ENCODE data around the gene TPI1. TPM values are rescaled to one million over a fixed set of nuclear protein-coding genes. Genes with fewer than 3 reads are reported as not detected.

The TPI1 gene
- total RNA-seq, 1 donor from 2014 or later: 958 TPM

DNA sequence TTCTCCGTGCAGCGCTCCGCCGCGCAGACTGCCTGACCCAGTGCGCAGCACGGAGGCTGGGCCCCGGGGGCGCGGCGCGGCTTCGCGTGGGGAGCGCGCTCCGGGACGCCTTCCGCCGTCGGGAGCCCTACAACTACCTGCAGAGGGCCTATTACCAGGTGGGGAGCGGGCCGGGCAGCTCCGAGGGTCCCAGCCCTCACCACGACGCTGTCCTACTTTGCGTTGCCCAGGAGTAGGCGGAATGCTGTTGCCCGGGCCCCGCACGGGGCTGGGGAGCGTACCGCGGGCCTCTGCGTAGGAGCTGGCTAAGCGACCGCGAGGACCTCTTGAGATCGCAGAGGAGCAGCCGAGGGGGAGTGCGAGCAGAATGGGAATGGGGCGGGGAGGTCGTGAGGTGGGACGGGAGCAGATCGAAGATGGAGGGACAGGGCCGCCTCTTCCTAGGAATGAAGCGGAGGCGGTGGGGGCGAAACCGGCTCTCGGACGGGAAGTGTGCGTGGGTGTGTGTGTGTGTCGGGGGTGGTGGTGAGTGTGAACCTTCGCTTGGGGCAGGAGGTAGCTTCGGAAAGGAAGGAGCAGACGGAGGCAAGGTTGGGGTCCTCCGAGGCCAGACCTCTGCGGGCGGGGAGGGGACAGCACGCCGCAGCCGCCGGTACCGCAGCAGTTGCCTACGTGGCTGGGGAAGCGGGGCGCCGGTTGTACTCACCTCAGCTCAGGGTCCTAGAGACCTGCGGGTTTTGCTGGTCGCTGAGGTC is 38.4 kb upstream of the TPI1 start:
- DNase-seq (ENCODE audit: low read depth in 2 of 2): peak; percentile 58 to 66

DNA sequence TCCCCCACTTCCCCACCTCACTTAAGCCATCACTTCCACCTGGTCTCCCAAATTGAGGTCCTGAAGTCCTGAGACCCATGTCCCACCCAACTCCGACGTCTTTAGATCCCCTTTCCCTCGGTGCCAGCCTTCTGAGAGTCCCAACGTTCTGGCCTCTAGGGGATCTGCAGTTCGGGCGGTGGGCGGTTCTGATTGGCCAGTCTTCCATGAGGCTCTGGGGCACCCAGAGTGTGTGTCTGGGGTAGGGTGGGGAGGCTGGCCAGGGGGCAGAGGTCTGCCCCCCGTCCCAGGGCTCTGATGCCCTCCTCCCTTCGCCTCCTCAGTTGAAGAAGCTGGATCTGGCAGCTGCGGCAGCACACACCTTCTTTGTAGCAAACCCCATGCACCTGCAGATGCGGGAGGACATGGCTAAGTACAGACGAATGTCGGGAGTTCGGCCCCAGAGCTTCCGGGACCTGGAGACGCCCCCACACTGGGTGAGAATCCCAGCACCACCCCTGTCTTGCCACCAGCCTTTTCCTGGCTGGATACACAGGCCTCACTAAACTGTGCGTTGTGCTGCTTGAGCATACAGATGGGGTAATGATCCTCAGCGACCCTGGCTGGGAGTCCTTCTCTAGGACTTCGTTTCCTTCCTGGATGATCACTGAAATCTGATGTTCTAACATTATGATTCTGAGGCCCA is 37.7 kb upstream of the TPI1 start:
- no peak for DNase-seq (ENCODE audit: low read depth in 2 of 2)

DNA sequence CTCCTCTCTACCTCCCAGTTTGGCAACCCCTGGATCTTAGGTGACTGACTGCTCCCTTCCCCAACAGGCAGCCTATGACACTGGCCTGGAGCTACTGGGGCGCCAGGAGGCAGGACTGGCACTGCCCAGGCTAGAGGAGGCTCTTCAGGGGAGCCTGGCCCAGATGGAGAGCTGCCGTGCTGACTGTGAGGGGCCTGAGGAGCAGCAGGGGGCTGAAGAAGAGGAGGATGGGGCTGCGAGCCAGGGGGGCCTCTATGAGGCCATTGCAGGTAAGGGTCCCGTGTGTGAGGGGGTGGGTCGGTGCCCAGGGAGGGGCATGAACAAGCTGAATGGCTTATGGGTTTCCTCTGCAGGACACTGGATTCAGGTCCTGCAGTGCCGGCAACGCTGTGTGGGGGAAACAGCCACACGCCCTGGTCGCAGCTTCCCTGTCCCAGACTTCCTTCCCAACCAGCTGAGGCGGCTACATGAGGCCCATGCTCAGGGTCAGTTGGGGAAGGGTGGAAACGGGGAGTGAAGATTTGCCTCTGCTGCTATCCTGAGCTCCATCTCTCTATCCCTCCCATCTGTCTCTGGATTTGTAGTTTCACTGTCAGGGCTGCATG is 36.9 kb upstream of the TPI1 start:
- DNase-seq (ENCODE audit: low read depth in 2 of 2): no peak

DNA sequence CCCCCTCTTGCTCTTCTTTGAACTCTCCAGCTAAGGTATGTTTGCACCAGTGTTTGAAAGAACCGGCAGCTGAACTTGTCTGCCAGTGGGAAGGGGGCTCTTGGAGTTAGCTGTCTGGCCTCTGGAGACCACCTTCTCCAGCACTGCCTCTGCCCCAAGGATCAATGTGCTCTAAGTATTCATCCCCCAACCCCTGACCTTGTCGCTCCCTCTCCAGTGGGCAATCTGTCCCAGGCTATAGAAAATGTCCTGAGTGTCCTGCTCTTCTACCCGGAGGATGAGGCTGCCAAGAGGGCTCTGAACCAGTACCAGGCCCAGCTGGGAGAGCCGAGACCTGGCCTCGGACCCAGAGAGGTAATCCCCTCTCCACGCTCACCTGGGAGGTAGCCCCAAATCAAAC is 36.3 kb upstream of the TPI1 start:
- DNase-seq (ENCODE audit: low read depth in 2 of 2): no peak

DNA sequence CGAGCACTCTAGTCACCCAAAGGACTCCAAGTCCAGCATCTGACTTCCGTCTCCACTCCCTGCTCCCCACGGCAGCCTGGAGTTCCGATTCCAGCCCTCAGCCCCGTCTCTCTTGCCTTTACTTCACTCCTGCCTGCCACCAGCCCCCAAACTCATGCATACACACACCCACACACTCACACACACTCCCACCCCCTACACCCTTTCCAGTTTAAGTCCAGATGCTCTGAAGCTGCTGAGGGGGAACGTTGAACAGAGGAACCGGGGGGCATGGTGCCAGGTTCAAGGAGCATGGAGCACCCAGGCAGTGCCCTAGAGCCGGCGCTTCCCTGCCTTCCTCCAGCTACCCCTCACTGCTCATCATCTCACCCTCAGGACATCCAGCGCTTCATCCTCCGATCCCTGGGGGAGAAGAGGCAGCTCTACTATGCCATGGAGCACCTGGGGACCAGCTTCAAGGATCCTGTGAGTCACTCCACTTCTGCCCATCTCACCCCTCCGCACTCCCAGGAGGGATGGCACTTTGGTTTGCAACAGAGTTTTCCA is 35.8 kb upstream of the TPI1 start:
- no peak for DNase-seq (ENCODE audit: low read depth in 2 of 2)

DNA sequence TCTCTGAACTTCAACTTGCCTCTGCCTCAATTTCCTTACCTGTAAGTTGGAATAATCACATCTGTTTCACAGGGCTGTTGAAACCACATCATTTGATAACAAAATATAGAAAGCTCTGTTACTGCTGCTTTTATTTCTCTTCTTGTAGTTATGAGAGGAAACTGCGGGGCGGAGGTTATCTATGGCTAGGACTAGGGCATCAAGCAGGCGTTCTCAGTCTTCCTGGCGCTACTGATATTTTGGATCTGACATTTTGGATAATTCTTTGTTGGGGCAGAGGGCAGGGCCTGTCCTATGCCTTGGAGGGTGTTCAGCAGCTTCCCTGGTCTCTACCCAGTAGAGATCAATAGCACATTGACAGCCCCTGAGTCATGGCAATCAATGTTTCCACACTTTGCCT is 35.2 kb upstream of the TPI1 start:
- DNase-seq (ENCODE audit: low read depth in 2 of 2): peak in 1 of 2 donors; percentile 31

DNA sequence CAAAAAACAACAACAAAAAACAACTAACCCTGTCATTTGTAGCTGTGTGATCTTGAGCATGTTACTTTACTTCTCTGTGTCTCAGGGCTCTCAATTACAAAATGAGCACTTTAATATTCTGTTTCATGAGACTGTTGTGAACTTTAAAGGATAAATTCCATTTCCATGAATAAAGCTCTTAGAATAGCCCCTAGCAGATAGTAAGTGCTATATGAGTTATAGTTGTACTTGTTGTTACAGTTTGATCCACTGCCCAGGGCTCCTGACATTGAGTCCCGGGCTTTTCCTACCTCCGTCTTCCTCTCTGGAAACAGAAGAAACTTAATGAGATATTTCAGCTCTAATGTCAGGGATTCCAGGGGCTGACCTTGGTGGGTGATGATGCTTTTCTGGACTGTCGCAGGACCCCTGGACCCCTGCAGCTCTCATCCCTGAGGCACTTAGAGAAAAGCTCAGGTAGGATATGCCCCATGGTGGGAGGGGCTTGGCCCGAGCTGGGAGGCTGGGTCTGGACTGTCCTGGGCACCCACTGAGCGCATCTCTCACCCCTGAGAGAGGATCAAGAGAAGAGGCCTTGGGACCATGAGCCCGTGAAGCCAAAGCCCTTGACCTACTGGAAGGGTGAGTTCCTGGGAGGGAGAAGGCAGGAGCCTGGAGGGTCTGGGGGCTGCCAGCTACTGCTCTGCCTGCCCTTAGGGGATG is 34.0 kb upstream of the TPI1 start:
- no peak for DNase-seq (ENCODE audit: low read depth in 2 of 2)

DNA sequence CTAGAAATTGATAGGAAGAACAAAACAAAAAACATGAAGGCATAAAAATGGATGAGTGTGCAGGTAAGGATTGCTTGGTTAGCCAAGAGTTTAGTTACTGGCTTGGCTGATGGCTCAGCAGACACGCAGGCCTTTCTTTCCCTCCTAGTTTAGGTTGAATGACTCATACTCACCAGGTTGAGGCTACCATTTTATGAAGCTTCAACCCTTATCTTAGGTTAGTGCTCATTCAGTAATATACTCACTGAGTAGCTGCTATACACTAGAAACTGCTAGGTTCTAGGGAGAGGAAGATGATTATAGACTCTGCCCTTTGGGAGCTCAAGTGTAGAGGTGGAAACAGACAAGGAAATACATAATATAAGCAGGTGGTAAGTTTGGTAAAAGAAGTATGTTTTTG is 33.1 kb upstream of the TPI1 start:
- no peak for DNase-seq (ENCODE audit: low read depth in 2 of 2)

DNA sequence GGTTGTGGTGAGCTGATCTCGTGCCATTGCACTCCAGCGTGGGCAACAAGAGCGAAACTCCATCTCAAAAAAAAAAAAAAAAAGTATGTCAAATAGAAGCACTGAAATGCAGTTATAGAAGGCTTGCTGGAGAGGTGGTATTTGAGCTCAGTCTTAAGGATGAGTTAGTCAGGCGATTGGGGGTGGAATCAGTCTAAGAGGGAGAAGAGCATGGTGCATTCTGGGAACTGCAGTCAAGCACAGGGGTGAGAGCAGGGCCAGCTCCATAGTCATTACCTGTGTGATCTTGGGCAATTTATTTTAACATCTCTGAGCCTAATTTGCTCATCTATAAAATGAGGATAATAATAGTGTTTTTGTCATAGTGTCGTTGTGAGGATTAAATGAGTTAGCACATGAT is 32.5 kb upstream of the TPI1 start:
- DNase-seq (ENCODE audit: low read depth in 2 of 2): no peak

DNA sequence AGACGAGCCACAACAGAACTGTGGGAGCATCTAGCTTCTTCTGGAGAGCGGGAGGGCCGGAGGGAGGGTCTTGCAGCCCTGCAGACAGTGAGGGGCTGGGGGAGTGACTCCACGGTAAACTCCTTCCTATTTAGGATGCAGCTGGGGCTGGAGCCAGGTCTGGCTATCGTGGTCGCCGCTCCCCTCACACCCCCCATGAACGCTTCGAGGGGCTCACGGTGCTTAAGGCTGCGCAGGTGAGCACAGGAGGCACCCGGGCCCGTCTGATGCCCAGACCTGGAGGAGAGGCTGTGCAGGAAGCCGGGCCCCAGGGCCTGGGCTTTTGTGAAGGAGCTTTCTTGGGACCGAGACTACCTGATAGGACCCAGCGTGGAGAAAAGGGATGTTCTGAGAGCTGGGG is 30.5 kb upstream of the TPI1 start:
- no peak for DNase-seq (ENCODE audit: low read depth in 2 of 2)

DNA sequence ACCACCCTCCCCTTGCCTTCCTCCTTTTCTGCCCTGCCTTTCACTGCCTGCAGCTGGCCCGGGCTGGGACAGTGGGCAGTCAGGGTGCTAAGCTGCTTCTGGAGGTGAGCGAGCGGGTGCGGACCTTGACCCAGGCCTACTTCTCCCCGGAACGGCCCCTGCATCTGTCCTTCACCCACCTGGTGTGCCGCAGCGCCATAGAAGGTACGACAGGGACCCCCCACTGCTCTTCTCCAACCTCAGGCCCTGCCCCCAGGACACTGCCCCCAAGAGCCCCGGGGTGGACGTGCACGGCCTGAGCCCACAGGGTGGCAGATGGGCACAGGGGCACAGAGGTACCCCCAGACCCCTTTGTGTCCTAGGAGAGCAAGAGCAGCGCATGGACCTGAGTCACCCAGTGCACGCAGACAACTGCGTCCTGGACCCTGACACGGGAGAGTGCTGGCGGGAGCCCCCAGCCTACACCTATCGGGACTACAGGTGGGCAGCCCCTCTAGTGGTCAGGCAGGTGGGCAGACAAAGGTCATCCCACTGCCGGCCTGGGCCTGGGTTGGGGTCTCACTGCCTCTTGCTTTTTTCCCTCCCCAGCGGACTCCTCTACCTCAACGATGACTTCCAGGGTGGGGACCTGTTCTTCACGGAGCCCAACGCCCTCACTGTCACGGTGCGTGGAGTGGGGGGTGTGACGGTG is 29.8 kb upstream of the TPI1 start:
- no peak for DNase-seq (ENCODE audit: low read depth in 2 of 2)

DNA sequence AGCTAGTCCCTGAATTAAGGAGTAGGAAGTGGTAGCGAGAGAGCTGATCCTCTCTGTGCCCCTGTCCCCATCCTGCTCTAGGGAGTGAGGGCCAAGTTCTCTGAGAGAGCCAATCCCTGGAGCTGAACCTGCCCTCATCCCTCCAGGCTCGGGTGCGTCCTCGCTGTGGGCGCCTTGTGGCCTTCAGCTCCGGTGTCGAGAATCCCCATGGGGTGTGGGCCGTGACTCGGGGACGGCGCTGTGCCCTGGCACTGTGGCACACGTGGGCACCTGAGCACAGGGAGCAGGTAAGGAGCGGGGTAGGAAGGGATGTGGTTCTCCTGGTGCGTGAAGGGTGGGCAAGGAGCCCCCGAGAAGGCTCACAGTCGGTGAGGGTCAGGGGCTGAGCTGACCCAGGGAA is 28.5 kb upstream of the TPI1 start:
- no peak for DNase-seq (ENCODE audit: low read depth in 2 of 2)

DNA sequence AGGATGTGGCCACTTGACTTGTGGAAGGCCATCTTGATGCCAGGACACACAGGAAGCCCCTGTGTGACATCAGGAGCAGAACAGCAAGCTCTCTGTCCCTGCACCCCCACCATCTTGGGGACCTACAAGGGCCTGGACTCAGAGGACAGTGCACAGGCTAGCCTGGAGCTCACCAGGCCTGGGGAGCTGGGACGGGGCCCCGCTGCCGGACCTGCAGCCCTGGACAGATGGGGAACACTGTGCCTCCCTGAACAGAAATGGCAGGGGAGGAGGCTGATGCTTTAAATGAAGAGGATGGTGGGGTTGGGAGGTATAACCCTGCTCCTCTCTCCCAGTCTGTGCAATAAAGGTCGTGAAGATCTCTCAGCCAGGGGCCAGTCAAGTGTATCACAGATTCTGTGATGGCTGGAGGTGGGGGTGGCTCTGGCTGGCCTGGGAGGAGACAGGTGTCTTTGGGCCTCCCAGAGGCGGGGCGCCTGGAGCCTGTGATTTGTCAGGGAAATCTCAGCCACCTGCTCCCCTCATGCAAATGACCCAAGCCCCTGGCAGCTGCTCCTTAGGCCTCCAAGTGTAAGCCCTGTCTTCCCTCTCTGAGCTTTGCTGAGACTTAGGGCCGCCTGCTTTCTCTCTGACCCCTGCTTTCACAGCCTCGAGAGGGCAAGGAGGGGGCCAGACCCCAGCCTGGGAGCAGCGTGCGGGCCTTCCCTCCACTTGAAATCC is 27.7 kb upstream of the TPI1 start:
- no peak for DNase-seq (ENCODE audit: low read depth in 2 of 2)

DNA sequence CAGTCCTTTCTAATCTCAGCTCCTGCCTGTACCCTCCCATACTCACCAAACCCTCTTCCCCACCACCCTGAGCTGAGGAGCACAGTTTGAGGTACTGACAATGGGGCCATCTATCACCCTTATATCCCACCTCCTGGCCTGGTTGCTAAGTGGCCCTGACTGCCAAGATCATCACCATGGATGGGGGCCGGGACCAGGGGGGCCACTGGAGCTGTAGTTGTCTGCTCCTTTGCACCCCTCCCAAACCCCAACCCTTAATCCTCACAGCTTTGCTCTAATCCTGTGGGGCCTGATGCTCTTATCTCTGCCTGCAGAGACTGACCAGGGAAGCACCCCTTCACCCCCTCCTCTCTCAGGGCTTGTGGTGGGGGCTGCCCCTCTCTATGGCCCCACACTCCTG is 27.0 kb upstream of the TPI1 start:
- DNase-seq (ENCODE audit: low read depth in 2 of 2): no peak

DNA sequence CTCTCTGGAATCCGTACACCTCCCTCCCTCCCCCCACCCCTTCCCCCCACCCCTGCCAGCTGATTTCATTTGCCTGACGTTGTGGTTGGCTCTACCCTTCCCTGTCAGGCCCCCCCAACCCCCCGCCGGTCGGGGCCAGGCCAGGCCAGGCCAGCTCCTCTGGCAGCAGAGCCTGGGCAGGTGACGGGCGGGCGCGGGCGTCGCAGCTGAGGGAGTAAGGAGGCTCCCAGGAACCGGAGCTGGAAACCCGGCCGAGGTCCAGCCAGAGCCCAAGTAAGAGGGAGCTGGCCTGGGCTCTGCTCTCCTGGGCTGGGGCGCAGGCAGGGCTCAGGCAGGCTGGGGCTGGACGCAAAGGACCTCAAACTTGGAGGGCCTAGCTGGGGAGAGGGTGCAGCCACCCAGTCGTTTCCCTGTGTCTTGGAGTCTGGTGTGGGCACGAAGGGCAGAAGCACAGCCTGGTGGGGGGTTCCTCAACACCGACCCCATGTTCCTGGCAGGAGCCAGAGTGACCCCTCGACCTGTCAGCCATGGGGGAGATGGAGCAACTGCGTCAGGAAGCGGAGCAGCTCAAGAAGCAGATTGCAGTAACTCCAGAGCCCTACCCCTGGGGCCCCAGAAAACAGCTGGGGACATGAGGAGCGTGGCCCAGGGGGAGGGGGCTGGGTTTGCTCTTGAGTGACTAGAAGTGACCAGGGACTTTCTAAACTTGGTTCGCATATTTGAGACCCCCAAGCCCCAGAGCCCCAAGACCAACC is 26.4 kb upstream of the TPI1 start, which contains the start of gene GNB3:
Gene GNB3, plus strand, starts transcription at position 165 of the 755 bp plus-strand sequence. Its CDS starts 363 bp downstream, at position 528.
- DNase-seq (ENCODE audit: low read depth in 2 of 2): no peak

DNA sequence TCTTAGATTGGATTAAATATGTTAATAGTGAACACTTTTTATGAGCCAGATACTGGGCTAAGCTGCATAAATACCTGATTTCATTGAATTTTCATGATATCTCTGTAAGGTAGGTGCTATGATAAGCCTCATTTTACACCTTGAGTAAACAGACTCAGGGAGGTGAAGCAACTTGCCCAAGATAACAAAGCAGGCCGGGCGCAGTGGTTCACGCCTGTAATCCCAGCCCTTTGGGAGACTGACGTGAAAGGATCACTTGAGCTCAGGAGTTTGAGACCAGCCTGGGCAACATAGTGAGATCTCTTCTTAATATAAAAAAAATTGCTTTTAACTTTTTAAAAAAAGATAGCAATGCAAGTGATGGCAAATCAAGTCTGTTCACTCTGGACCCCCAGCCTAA is 25.3 kb upstream of the TPI1 start:
- no peak for DNase-seq (ENCODE audit: low read depth in 2 of 2)

DNA sequence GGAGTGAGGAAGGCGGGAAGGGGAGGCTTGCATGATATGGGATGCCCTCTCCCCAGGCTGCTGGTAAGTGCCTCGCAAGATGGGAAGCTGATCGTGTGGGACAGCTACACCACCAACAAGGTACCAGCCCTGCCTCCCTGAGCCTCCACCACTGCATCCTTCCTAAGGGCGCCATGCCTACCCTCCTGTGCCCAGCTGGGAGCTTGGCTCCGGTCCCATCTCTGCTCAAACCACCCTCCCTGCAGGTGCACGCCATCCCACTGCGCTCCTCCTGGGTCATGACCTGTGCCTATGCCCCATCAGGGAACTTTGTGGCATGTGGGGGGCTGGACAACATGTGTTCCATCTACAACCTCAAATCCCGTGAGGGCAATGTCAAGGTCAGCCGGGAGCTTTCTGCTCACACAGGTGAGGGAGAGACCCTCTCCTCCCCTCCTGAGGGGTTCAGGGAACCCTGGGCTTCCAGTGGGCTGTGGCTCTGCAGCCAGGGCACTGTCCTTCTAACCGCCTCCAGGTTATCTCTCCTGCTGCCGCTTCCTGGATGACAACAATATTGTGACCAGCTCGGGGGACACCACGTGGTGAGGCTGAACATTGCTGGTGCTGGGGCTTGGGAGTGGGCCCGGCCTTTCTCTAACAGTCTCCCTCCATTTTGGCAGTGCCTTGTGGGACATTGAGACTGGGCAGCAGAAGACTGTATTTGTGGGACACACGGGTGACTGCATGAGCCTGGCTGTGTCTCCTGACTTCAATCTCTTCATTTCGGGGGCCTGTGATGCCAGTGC is 24.0 kb upstream of the TPI1 start:
- peak in 1 of 2 donors; percentile 43 for DNase-seq (ENCODE audit: low read depth in 2 of 2)

DNA sequence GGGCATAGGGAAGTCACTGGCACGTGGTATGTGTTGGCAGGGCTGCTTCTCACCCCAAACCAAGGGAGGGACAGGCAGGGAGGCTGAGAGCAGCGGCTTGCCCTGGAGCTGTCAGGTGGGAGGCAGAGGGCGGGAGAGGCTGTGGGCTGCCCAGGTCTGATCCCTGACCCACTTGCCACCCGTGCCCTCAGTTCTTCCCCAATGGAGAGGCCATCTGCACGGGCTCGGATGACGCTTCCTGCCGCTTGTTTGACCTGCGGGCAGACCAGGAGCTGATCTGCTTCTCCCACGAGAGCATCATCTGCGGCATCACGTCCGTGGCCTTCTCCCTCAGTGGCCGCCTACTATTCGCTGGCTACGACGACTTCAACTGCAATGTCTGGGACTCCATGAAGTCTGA is 21.9 kb upstream of the TPI1 start:
- DNase-seq (ENCODE audit: low read depth in 2 of 2): no peak

DNA sequence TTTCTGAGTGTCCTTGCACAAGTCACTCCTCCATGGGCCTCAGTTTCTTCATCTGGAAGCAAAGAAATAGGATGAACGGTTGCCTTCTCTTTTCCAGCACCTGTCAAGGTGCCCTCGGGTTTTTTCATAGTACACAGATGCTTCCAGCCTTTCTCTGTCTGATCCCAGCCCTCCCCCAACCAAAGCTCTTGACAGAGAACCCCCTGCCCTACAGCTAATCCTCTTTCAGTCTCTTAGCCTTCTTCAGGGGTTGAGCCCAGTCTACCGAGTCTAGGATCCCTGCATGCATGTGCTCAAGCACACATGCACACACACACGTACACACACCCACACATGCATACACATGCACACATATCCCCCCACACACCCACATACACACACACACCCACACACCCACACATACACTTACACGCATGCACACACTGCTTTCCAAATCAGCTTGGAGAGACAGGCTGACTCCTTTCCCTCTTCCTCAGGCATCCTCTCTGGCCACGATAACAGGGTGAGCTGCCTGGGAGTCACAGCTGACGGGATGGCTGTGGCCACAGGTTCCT is 20.9 kb upstream of the TPI1 start:
- DNase-seq (ENCODE audit: low read depth in 2 of 2): no peak
